ENCODE results near the gene HTR6.

The HTR6 gene

DNA sequence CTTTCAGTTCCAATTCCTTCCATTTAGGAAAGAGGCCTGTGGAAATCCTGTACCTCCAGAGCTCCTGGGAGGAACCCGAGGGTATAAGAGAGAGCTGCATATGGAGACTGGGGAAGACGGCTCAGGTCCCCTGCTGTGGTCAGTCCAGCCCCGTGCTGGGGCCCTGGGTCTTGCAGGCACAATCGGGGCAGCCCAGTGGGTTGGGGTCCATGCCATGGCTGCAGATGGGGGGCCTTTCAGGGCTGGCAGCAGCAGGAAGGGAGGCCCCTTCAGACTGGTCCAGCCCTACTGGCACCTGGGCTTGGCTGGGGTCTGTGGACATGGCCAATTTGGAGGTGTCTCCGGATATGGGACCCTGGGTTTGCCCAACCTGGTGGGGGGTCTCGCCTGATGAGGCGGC is 18.2 kb downstream of the HTR6 start:
- TF ChIP-seq FOXP2 (optimal IDR thresholded peaks at IDR 0.05; ENCODE audit: control extremely low read depth, extremely low read length, insufficient read depth) (no peak), EZH2 (IDR thresholded peaks at IDR 0.05) (no peak), POLR2AphosphoS5 (IDR thresholded peaks at IDR 0.05; ENCODE audit: borderline replicate concordance, low read depth, low read length) (no peak)
- Histone ChIP-seq H3K36me3 (ENCODE audit: insufficient read depth, low read length) (no peaks in the 10 kb centered on the region), H3K4me3 (no peak overlapping the region), H3K9me3 (ENCODE audit: low read depth, low read length) (no peaks in the 10 kb centered on the region), H3K9ac (ENCODE audit: insufficient read length) (no peak overlapping the region), H3K27ac (no peak overlapping the region)
- DNase-seq (ENCODE audit: low read depth, low spot score): no peak

DNA sequence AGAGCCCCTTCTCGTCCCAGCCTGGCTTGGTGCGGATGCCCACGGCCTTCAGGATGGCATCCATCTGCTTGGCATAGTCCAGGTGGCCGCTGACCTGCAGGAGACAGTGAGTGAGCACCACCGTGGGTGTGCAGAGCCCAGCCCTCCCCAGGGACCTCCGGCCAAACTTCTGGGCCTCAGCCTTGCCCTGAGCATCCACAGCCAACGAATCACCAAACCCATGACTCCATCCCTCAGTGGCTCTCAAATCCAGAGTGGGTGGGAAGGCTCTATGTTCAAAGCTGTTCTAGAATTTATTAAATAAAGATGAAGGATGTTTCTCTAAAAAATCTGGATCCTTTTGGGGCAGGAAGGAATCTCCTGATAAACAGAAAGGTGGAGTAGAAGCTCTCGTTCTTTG is 18.7 kb downstream of the HTR6 start:
- H3K4me3 ChIP-seq: no peak overlapping the region
- TF ChIP-seq POLR2AphosphoS5 (IDR thresholded peaks at IDR 0.05; ENCODE audit: borderline replicate concordance, low read depth, low read length) (no peak), EZH2 (IDR thresholded peaks at IDR 0.05) (no peak), FOXP2 (optimal IDR thresholded peaks at IDR 0.05; ENCODE audit: control extremely low read depth, extremely low read length, insufficient read depth) (no peak)

DNA sequence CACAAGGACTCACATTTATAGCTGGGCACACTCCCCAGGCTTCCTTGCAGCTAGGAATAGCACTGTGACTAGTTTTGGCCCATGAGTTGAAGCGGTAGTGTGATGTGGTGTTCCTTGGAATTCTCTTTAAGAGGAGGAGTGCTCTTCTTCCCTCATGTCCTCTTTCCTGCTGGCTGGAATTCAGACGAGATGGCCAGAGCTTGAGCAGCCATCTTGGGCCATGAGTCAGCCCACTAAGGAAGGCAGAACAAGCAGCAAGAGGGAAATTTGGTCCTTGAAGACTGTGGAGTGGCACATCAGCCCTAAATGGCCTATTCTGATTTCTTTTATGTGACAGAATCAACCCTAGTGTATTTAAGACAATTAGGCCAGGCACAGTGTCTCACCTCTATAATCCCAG is 20.0 kb downstream of the HTR6 start:
- TF ChIP-seq FOXP2 (optimal IDR thresholded peaks at IDR 0.05; ENCODE audit: control extremely low read depth, extremely low read length, insufficient read depth) (no peak), POLR2AphosphoS5 (IDR thresholded peaks at IDR 0.05; ENCODE audit: borderline replicate concordance, low read depth, low read length) (no peak), EZH2 (IDR thresholded peaks at IDR 0.05) (no peak)
- no peak overlapping the region for H3K9ac ChIP-seq (ENCODE audit: insufficient read length)
- no peak for DNase-seq (ENCODE audit: low read depth, low spot score)
- H3K36me3 ChIP-seq (ENCODE audit: insufficient read depth, low read length): no peaks in the 10 kb centered on the region
- H3K9me3 ChIP-seq (ENCODE audit: low read depth, low read length): no peaks in the 10 kb centered on the region
- H3K27ac ChIP-seq: no peak overlapping the region
- H3K4me3 ChIP-seq: no peak overlapping the region

More for the DNA sequence above, 18.7 kb downstream of the HTR6 start:
- H3K36me3 ChIP-seq (ENCODE audit: insufficient read depth, low read length): no peaks in the 10 kb centered on the region
- H3K27ac ChIP-seq: no peak overlapping the region
- no peaks in the 10 kb centered on the region for H3K9me3 ChIP-seq (ENCODE audit: low read depth, low read length)
- no peak overlapping the region for H3K9ac ChIP-seq (ENCODE audit: insufficient read length)
- DNase-seq (ENCODE audit: low read depth, low spot score): no peak

DNA sequence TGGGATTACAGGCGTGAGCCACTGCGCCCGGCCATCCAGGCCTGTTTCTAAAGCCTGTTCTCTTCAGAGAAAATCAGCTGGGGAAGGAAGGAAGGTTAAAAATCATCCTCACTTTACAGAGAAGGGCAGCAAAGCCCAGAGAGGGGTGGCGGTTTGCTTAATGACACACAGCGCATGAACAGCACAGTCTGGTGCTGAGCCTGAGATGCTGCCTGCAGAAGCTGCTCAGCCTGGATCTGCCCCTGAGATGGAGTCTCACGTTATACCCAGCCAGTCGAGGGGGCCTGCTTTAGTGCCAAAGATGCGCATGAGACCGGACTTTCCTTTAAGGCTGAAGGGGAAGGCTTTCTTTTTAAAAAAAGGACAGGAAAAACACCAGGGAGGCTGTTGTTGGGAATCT is 21.3 kb downstream of the HTR6 start:
- no peak overlapping the region for H3K9ac ChIP-seq (ENCODE audit: insufficient read length)
- no peak overlapping the region for H3K27ac ChIP-seq
- no peaks in the 10 kb centered on the region for H3K36me3 ChIP-seq (ENCODE audit: insufficient read depth, low read length)
- TF ChIP-seq FOXP2 (optimal IDR thresholded peaks at IDR 0.05; ENCODE audit: control extremely low read depth, extremely low read length, insufficient read depth) (no peak), EZH2 (IDR thresholded peaks at IDR 0.05) (no peak), POLR2AphosphoS5 (IDR thresholded peaks at IDR 0.05; ENCODE audit: borderline replicate concordance, low read depth, low read length) (no peak)
- H3K9me3 ChIP-seq (ENCODE audit: low read depth, low read length): no peaks in the 10 kb centered on the region
- no peak for DNase-seq (ENCODE audit: low read depth, low spot score)
- H3K4me3 ChIP-seq: no peak overlapping the region

DNA sequence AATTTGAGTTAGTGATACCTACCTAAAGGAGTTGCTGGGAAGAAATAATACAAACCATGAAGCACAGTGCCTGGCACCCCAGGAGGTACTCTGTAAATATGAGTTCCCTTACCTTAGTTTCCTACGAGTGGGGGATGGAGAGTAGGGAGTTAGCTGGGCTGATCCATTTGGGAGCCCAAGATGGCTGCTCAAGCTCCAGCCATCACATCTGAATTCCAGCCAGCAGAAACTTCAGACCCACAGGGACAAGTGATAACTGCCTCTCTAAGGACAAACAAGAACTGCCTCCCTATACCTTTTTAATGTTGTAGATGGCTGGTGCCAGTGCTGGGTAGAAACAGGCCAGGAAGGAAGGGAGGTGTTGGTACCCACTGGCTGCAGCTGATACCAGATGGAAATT is 22.7 kb downstream of the HTR6 start:
- Histone ChIP-seq H3K9me3 (ENCODE audit: low read depth, low read length) (no peaks in the 10 kb centered on the region), H3K36me3 (ENCODE audit: insufficient read depth, low read length) (no peaks in the 10 kb centered on the region), H3K9ac (ENCODE audit: insufficient read length) (no peak overlapping the region), H3K4me3 (no peak overlapping the region), H3K27ac (no peak overlapping the region)
- DNase-seq (ENCODE audit: low read depth, low spot score): no peak
- TF ChIP-seq POLR2AphosphoS5 (IDR thresholded peaks at IDR 0.05; ENCODE audit: borderline replicate concordance, low read depth, low read length) (no peak), EZH2 (IDR thresholded peaks at IDR 0.05) (no peak), FOXP2 (optimal IDR thresholded peaks at IDR 0.05; ENCODE audit: control extremely low read depth, extremely low read length, insufficient read depth) (no peak)

DNA sequence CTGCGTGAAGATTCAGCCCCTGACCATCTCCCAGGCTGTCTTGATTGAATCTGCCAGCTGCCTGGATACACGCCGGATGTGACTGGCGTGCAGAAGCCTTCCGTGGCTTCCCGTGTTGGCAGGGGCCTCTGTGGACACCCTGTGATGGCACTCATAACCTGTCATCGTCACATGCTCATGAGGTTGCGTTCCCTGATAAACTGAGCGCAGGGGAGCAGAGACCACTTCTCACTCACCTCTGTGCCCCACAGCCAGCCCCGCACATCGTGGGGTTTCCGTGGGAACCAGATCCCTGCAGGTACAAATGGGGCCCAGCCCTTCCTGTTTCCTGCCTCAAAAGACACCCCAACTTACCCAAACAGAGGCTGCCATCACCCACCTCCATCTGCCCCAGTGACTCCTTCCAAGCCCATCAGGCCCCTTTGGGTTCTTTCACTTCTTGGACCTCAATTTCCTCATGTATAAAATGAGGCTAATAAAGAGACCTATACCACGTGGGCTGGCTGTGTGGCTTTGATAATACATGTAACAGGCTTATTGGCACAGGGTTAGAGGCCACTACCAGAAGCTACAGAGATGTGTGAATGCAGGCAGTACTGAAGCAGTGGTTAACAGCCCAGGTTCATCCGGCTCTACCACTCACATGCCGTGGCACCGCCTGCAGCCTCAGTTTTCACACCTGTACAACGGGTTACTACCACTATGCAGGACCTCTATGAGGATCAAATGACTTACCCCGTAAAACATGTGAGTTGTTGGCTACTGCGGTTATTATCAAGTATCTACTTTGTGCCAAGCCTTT is 23.6 kb downstream of the HTR6 start:
- no peak for TF ChIP-seq FOXP2 (optimal IDR thresholded peaks at IDR 0.05; ENCODE audit: control extremely low read depth, extremely low read length, insufficient read depth)
- no peak for TF ChIP-seq EZH2 (IDR thresholded peaks at IDR 0.05)
- TF ChIP-seq POLR2AphosphoS5 (IDR thresholded peaks at IDR 0.05; ENCODE audit: borderline replicate concordance, low read depth, low read length): no peak
- no peaks in the 10 kb centered on the region for H3K9me3 ChIP-seq (ENCODE audit: low read depth, low read length)
- DNase-seq (ENCODE audit: low read depth, low spot score): no peak
- H3K36me3 ChIP-seq (ENCODE audit: insufficient read depth, low read length): no peaks in the 10 kb centered on the region
- H3K4me3 ChIP-seq: no peak overlapping the region
- H3K27ac ChIP-seq: no peak overlapping the region
- H3K9ac ChIP-seq (ENCODE audit: insufficient read length): no peak overlapping the region

DNA sequence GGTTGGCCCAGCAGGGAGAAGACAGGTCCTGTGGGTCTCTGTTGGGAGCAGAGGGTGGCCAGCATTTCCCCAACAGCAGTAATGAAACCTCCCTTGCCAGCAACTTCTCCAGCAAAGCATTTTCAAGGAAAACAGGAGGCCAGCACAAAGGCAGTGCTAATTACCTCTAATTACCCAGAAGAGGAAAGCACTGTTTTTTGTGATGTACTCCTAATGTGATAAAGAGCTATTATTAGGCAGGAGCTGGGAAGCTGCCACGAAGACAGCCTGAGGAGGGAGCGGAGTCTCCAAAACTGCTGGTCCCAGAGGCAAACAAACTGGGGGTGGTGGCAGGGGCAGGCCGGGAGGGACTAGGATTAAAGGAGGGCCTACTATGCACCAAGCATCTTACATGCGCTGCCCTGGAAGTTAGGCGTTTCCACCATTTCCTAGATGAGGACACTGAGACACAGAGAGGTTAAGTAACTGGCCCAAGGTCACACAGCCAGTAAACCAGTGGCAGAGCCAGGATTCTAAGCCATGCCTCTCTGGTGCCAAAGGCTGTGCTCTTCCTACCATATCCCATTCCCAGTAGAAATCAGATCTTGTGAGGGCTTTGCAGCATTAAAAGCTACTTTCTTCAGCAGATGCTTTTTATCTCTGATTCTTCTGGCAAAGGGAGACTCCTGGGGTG is 24.5 kb downstream of the HTR6 start:
- Histone ChIP-seq H3K9me3 (ENCODE audit: low read depth, low read length) (no peaks in the 10 kb centered on the region), H3K36me3 (ENCODE audit: insufficient read depth, low read length) (no peaks in the 10 kb centered on the region), H3K9ac (ENCODE audit: insufficient read length) (no peak overlapping the region), H3K27ac (no peak overlapping the region), H3K4me3 (no peak overlapping the region)
- DNase-seq (ENCODE audit: low read depth, low spot score): no peak
- TF ChIP-seq FOXP2 (optimal IDR thresholded peaks at IDR 0.05; ENCODE audit: control extremely low read depth, extremely low read length, insufficient read depth): no peak

DNA sequence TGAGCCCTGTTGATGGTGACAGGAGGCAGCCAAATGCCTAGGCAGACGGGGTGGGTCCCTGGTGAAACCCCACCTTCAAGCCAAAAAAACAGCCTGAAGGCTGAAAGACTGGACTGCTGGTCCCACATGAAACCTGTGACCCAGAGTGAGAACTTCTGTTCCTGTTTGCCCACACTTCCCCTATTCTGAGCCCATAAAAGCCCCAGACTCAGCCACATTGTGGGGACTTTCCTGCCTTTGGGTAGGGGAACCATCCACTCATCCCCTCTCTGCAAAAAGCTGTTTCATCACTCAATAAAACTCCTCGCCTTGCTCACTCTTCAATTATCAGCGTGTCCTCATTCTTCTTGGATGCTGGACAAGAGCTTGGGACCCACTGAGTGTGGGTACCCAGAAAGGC is 25.2 kb downstream of the HTR6 start:
- TF ChIP-seq POLR2AphosphoS5 (IDR thresholded peaks at IDR 0.05; ENCODE audit: borderline replicate concordance, low read depth, low read length): no peak
- TF ChIP-seq EZH2 (IDR thresholded peaks at IDR 0.05): no peak
- no peak for TF ChIP-seq FOXP2 (optimal IDR thresholded peaks at IDR 0.05; ENCODE audit: control extremely low read depth, extremely low read length, insufficient read depth)
- Histone ChIP-seq H3K36me3 (ENCODE audit: insufficient read depth, low read length) (no peaks in the 10 kb centered on the region), H3K27ac (no peak overlapping the region), H3K9me3 (ENCODE audit: low read depth, low read length) (no peaks in the 10 kb centered on the region), H3K9ac (ENCODE audit: insufficient read length) (no peak overlapping the region), H3K4me3 (no peak overlapping the region)
- DNase-seq (ENCODE audit: low read depth, low spot score): no peak

Data from SK-N-MC (cell line).